Neural progenitor cell (in vitro differentiated cells): ENCODE results near the gene CORIN. TPM values are rescaled to one million over a fixed set of nuclear protein-coding genes. Genes with fewer than 3 reads are reported as not detected.

Experiments
- DNase-seq: peaks from one replicate; pipeline ENCODE4 v3.0.0-alpha.2; 2016; ENCODE audit warnings: low spot score
- H2AFZ ChIP-seq: fragments of 200-600 bp; sonication (generic); replicated peaks from 2 replicates; pipeline ENCODE4 v1.6.1; 2016; ENCODE audit warnings: antibody characterized with exemption
- H3F3A ChIP-seq: fragments of 200-600 bp; sonication (generic); 2 replicates; pipeline ENCODE4 v1.6.1; 2016; ENCODE audit warnings: antibody characterized with exemption, low read depth
- H3K27ac ChIP-seq: fragments of 200-600 bp; sonication (generic); 2 replicates; pipeline ENCODE4 v1.5.1; 2016; ENCODE audit warnings: mild to moderate bottlenecking
- H3K27me3 ChIP-seq: fragments of 200-600 bp; sonication (generic); 2 replicates; pipeline ENCODE4 v1.6.1; 2016; ENCODE audit warnings: mild to moderate bottlenecking, moderate library complexity
- H3K36me3 ChIP-seq: fragments of 200-600 bp; sonication (generic); 2 replicates; pipeline ENCODE4 v1.5.1; 2016
- H3K4me1 ChIP-seq: fragments of 200-600 bp; sonication (generic); 2 replicates; pipeline ENCODE4 v1.6.1; 2016; ENCODE audit warnings: mixed run types
- H3K4me2 ChIP-seq: fragments of 200-600 bp; sonication (generic); 2 replicates; pipeline ENCODE4 v1.6.1; 2016
- H3K4me3 ChIP-seq: fragments of 200-600 bp; sonication (generic); 2 replicates; pipeline ENCODE4 v1.5.1; 2016
- H3K79me2 ChIP-seq: fragments of 200-600 bp; sonication (generic); 2 replicates; pipeline ENCODE4 v1.6.1; 2016; ENCODE audit warnings: low read depth
- H3K9ac ChIP-seq: fragments of 200-600 bp; sonication (generic); 2 replicates; pipeline ENCODE4 v1.6.1; 2016
- H3K9me3 ChIP-seq: fragments of 200-600 bp; sonication (generic); 2 replicates; pipeline ENCODE4 v1.5.1; 2016; ENCODE audit warnings: low read depth
- H4K20me1 ChIP-seq: fragments of 200-600 bp; sonication (generic); 2 replicates; pipeline ENCODE4 v1.6.1; 2016; ENCODE audit warnings: low read depth
- H3K27ac Mint-ChIP-seq: 3 replicates; pipeline ENCODE4 v1.8.0; 2021; ENCODE audit warnings: mixed read lengths
- H3K27me3 Mint-ChIP-seq: 2 replicates; pipeline ENCODE4 v1.8.0; 2022; ENCODE audit warnings: low read depth, mild to moderate bottlenecking, inconsistent platforms, moderate library complexity, mixed read lengths; ENCODE audit not compliant: insufficient read depth
- H3K36me3 Mint-ChIP-seq: 3 replicates; pipeline ENCODE4 v1.8.0; 2021; ENCODE audit warnings: mixed read lengths
- H3K4me1 Mint-ChIP-seq: 3 replicates; pipeline ENCODE4 v1.8.0; 2021; ENCODE audit warnings: mixed read lengths
- H3K4me3 Mint-ChIP-seq: 3 replicates; pipeline ENCODE4 v1.8.0; 2021; ENCODE audit warnings: mild to moderate bottlenecking, moderate library complexity, mixed read lengths
- H3K9me3 Mint-ChIP-seq: 3 replicates; pipeline ENCODE4 v1.8.0; 2020; ENCODE audit warnings: mixed read lengths
- CTCF ChIP-seq: fragments of 200-600 bp; sonication (generic); IDR thresholded peaks from 2 replicates; pipeline ENCODE4 v1.5.1; 2017; ENCODE audit warnings: antibody characterized with exemption, mild to moderate bottlenecking
- EZH2 ChIP-seq: fragments of 200-600 bp; sonication (generic); IDR thresholded peaks from 2 replicates; pipeline ENCODE4 v1.6.1; 2017; ENCODE audit warnings: antibody characterized with exemption, mild to moderate bottlenecking, moderate library complexity
- EZH2phosphoT487 ChIP-seq: fragments of 200-600 bp; sonication (generic); IDR thresholded peaks from 2 replicates; pipeline ENCODE4 v1.6.1; 2017; ENCODE audit warnings: antibody characterized with exemption
- total RNA-seq: library from RNA; depleted of rRNA; stranded (reverse); fragments of >200 nt; gene quantifications from 2 replicates; pipeline ENCODE4 v1.2.3, GENCODE V29; 2015; ENCODE audit warnings: low replicate concordance

Gene CORIN
- total RNA-seq, 1 donor from 2014 or later = not detected

- peaks cover 37% of the 10 kb centered on the region for H3K36me3 ChIP-seq
- no peaks in the 10 kb centered on the region for H4K20me1 ChIP-seq
- no peak overlapping the region for H3K27ac ChIP-seq
- no peaks in the 10 kb centered on the region for H3K27me3 Mint-ChIP-seq
- DNase-seq = no peak
- no peak overlapping the region for H3K9ac ChIP-seq
- H3K27me3 ChIP-seq = no peaks in the 10 kb centered on the region
- TF ChIP-seq EZH2 (no peak), CTCF (no peak), EZH2phosphoT487 (no peak)
- no peaks in the 10 kb centered on the region for H3K79me2 ChIP-seq
- H3K4me2 ChIP-seq = no peak overlapping the region
- no peaks in the 10 kb centered on the region for H3K4me1 ChIP-seq
- H2AFZ ChIP-seq = no peak overlapping the region
- H3K4me3 Mint-ChIP-seq = no peak overlapping the region
- peak overlapping the region; percentile 16 for H3K27ac Mint-ChIP-seq
- H3K4me3 ChIP-seq = no peak overlapping the region
- H3K9me3 Mint-ChIP-seq = peaks cover 17% of the 10 kb centered on the region
- H3K4me1 Mint-ChIP-seq = peaks cover 6% of the 10 kb centered on the region
- no peaks in the 10 kb centered on the region for H3F3A ChIP-seq
- no peaks in the 10 kb centered on the region for H3K9me3 ChIP-seq
- H3K36me3 Mint-ChIP-seq = peaks cover 46% of the 10 kb centered on the region
These were observed 39.1 kb upstream of the CORIN start for GRCh38 chr4:47876784-47877546.

- H4K20me1 ChIP-seq = no peaks in the 10 kb centered on the region
These were observed 38.4 kb upstream of the CORIN start for GRCh38 chr4:47876310-47876709.

GRCh38 chr4:47873877-47874541, 36.1 kb upstream of the CORIN start:
- Histone ChIP-seq H3K27ac (no peak overlapping the region), H3K4me1 (no peaks in the 10 kb centered on the region), H3K9ac (no peak overlapping the region), H3K4me3 (no peak overlapping the region), H3K27me3 (no peaks in the 10 kb centered on the region), H3K36me3 (peaks cover 37% of the 10 kb centered on the region), H3F3A (no peaks in the 10 kb centered on the region), H3K9me3 (no peaks in the 10 kb centered on the region), H3K79me2 (peaks cover 12% of the 10 kb centered on the region), H3K4me2 (no peak overlapping the region), H2AFZ (no peak overlapping the region), H4K20me1 (no peaks in the 10 kb centered on the region)
- no peak for TF ChIP-seq EZH2
- no peak for TF ChIP-seq CTCF
- TF ChIP-seq EZH2phosphoT487 = no peak
- Mint-ChIP-seq H3K4me3 (no peak overlapping the region), H3K9me3 (peaks cover 23% of the 10 kb centered on the region), H3K36me3 (peaks cover 55% of the 10 kb centered on the region), H3K27me3 (no peaks in the 10 kb centered on the region), H3K27ac (no peak overlapping the region), H3K4me1 (peaks cover 6% of the 10 kb centered on the region)
- DNase-seq = no peak

More at GRCh38 chr4:47876310-47876709, 38.4 kb upstream of the CORIN start:
- H2AFZ ChIP-seq = no peak overlapping the region
- H3K9me3 Mint-ChIP-seq = peaks cover 17% of the 10 kb centered on the region
- no peaks in the 10 kb centered on the region for H3K27me3 ChIP-seq
- peaks cover 6% of the 10 kb centered on the region for H3K4me1 Mint-ChIP-seq
- H3K27ac Mint-ChIP-seq = peak overlapping the region; percentile 3
- no peak overlapping the region for H3K4me3 Mint-ChIP-seq
- TF ChIP-seq EZH2phosphoT487 (no peak), CTCF (no peak), EZH2 (no peak)
- no peaks in the 10 kb centered on the region for H3K27me3 Mint-ChIP-seq
- peaks cover 34% of the 10 kb centered on the region for H3K36me3 ChIP-seq
- no peak overlapping the region for H3K4me3 ChIP-seq
- H3K36me3 Mint-ChIP-seq = peaks cover 46% of the 10 kb centered on the region
- no peak overlapping the region for H3K27ac ChIP-seq
- no peaks in the 10 kb centered on the region for H3K4me1 ChIP-seq
- H3K79me2 ChIP-seq = no peaks in the 10 kb centered on the region
- no peak for DNase-seq
- H3F3A ChIP-seq = no peaks in the 10 kb centered on the region
- H3K4me2 ChIP-seq = no peak overlapping the region
- H3K9ac ChIP-seq = no peak overlapping the region
- no peaks in the 10 kb centered on the region for H3K9me3 ChIP-seq
